PFSK-1 (cell line): ENCODE measurements around the gene CD81.

Source experiments
- FOXP2 ChIP-seq: optimal IDR thresholded peaks from 2 replicates; pipeline ENCODE3; 2011; ENCODE audit warnings: borderline replicate concordance, control low read depth, inconsistent platforms; ENCODE audit not compliant: insufficient read depth; ENCODE audit errors: extremely low read length, extremely low read depth
- POLR2AphosphoS5 ChIP-seq: IDR thresholded peaks from 2 replicates; pipeline ENCODE4 v1.6.1; 2012; ENCODE audit warnings: low read depth, mild to moderate bottlenecking, control low read depth, low read length, moderate library complexity
- SIN3A ChIP-seq: IDR thresholded peaks from 2 replicates; pipeline ENCODE4 v1.6.1; 2012; ENCODE audit warnings: mild to moderate bottlenecking, low read length, moderate library complexity, borderline replicate concordance; ENCODE audit not compliant: insufficient read depth
- TAF1 ChIP-seq: IDR thresholded peaks from 2 replicates; pipeline ENCODE4 v1.6.1; 2012; ENCODE audit warnings: low read length, control low read depth, borderline replicate concordance; ENCODE audit not compliant: insufficient read depth
- TF ChIP-seq, protein P1 (sequence below), 2 experiments: IDR thresholded peaks; 2 replicates each; pipeline versions ENCODE4 v1.6.1 to v1.8.0; 2011 to 2012; ENCODE audit warnings: low read depth in 2 of 2, low read length in 2 of 2, control low read depth in 1 of 2, inconsistent platforms in 1 of 2, mild to moderate bottlenecking in 1 of 2, moderate library complexity in 1 of 2; ENCODE audit not compliant: insufficient read depth in 1 of 2

GRCh38 chr11:2415171-2415570 lies 38.1 kb downstream of the CD81 start:
- TF ChIP-seq POLR2AphosphoS5 = no peak
- TF ChIP-seq TAF1 = no peak
- TF ChIP-seq, protein P1, sequence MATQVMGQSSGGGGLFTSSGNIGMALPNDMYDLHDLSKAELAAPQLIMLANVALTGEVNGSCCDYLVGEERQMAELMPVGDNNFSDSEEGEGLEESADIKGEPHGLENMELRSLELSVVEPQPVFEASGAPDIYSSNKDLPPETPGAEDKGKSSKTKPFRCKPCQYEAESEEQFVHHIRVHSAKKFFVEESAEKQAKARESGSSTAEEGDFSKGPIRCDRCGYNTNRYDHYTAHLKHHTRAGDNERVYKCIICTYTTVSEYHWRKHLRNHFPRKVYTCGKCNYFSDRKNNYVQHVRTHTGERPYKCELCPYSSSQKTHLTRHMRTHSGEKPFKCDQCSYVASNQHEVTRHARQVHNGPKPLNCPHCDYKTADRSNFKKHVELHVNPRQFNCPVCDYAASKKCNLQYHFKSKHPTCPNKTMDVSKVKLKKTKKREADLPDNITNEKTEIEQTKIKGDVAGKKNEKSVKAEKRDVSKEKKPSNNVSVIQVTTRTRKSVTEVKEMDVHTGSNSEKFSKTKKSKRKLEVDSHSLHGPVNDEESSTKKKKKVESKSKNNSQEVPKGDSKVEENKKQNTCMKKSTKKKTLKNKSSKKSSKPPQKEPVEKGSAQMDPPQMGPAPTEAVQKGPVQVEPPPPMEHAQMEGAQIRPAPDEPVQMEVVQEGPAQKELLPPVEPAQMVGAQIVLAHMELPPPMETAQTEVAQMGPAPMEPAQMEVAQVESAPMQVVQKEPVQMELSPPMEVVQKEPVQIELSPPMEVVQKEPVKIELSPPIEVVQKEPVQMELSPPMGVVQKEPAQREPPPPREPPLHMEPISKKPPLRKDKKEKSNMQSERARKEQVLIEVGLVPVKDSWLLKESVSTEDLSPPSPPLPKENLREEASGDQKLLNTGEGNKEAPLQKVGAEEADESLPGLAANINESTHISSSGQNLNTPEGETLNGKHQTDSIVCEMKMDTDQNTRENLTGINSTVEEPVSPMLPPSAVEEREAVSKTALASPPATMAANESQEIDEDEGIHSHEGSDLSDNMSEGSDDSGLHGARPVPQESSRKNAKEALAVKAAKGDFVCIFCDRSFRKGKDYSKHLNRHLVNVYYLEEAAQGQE (IDR thresholded peaks at IDR 0.05; ENCODE audit: insufficient read depth in 1 of 2, low read depth in 2 of 2, low read length in 2 of 2) = no peak
- no peak for TF ChIP-seq FOXP2
- no peak for TF ChIP-seq SIN3A
